ENCODE results near the gene CBFA2T2.

The CBFA2T2 gene

GRCh38 chr20:33604084-33604990 is 114.4 kb downstream of the CBFA2T2 start:
- TF ChIP-seq GATA3 (IDR thresholded peaks at IDR 0.05; ENCODE audit: low read depth, low read length): no peak
- no peak for TF ChIP-seq GATA2 (IDR thresholded peaks at IDR 0.05; ENCODE audit: low read depth, low read length)

DNA sequence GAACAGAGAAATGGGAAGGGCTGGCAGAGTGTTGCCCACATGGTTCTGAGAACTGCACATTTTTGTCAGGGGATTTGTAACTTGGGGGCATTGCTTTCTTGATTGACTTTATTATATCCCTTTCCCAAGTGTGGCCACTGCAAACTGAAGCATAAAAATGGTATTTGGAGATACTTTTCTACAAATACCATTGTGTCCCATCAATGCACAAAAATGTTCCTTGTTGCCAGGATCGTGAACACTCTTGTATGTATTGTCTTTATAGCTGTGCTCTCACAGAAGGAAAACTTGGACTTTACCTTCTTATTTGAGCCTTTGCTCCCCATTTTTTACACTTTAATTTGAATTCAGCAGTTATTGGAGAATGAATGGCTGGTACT is 115.1 kb downstream of the CBFA2T2 start:
- no peak for TF ChIP-seq GATA3 (IDR thresholded peaks at IDR 0.05; ENCODE audit: low read depth, low read length)

DNA sequence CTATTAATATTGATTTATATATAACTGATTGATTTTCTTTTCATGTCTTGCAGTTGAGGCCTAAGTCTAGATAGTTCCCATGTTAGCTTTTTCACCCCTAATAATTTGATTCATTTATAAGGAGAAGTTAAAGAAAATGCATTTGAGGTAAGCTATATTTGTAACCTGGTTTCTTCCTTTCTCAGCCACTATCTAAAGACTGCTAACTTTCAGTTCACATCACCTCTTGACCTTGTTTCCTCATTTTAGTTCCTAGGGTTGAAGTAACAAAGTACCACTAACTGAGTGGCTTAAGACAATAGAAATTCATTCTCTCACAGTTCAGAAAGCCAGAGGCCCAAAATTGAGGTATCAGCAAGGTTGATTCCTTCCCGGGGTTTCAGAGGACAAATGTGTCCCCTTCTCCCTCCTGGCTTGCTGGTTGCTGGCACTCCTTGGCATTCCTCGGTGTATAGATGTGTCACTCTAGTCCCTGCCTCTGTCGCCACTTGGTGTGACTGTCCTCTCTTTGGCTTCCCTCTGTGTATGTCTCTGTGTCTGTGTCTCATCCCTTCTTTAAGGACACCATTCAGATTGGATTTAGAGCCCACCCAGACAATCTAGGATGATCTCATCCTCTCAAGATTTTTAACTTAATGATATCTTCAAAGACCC is 116.3 kb downstream of the CBFA2T2 start:
- TF ChIP-seq GATA3 (IDR thresholded peaks at IDR 0.05; ENCODE audit: low read depth, low read length) (no peak), GATA2 (IDR thresholded peaks at IDR 0.05; ENCODE audit: low read depth, low read length) (no peak)

- TF ChIP-seq GATA3 (IDR thresholded peaks at IDR 0.05; ENCODE audit: low read depth, low read length) (no peak), GATA2 (IDR thresholded peaks at IDR 0.05; ENCODE audit: low read depth, low read length) (no peak)
Measured at GRCh38 chr20:33609504-33609903, 119.6 kb downstream of the CBFA2T2 start.

DNA sequence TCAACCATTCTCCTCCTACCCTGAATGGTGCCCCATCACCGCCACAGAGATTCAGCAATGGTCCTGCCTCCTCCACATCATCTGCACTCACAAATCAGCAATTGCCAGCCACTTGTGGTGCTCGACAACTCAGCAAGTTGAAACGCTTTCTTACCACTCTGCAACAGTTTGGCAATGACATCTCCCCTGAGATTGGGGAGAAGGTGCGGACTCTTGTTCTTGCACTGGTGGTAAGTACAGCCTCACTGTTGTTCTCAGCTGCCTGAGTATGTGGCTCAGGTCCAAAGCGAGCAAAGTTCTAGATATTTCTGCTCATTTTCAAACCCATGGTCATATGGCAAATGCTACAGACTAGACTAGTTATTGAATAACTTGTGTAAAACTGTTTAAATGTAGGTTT is 121.2 kb downstream of the CBFA2T2 start:
- TF ChIP-seq GATA2 (IDR thresholded peaks at IDR 0.05; ENCODE audit: low read depth, low read length) (no peak), GATA3 (IDR thresholded peaks at IDR 0.05; ENCODE audit: low read depth, low read length) (no peak)

DNA sequence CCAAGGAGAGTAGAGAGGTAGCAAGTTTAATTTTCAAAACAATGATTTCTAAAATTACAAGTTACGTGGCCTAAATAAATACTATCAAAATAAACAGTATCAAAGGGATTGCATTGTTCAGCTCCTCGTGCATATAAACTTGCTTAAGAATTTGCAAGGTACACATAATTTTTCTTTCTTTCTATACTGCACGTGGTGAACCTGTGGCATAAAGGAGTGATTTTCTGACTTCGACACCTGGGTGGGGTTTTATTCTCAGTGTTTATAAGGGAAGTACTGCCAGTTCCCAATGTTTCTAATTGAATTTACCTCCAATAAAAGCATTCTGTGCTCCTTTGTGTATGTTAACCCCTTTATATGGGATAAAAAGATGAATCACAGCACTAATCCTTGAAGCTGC is 122.1 kb downstream of the CBFA2T2 start:
- TF ChIP-seq GATA3 (IDR thresholded peaks at IDR 0.05; ENCODE audit: low read depth, low read length): no peak

DNA sequence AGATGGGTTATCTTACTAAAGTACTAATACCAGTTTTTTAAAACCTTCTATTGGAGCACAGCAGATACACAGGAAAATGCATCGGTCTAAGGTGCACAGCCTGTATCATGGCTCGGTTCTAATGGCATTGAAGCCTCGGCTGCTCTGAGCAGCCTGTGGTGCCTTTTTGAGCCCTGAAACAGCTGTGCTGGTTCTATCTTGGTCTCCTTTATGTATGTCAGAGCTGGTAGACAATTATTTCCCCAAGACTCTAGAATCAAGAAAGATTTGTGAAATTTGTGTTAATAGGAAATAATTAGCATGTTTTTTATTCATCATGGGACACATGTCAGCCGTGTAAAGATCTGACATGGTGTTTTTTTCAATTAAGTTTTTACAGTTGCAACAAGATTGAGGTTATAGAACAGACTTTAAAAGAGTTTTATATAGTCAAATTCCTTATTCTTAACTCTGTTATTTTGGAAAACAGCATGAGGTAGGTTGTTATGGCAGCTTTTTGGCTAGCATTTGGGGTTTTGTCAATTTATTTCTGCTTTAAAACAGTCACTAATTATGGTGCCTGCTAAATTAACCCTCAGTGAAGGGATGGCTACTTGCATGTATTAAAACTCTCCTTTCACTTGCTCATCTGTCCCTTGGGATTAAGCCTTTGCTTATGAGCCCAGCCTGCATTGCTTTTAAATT is 132.0 kb downstream of the CBFA2T2 start:
- TF ChIP-seq GATA2 (IDR thresholded peaks at IDR 0.05; ENCODE audit: low read depth, low read length): no peak
- TF ChIP-seq GATA3 (IDR thresholded peaks at IDR 0.05; ENCODE audit: low read depth, low read length): no peak

DNA sequence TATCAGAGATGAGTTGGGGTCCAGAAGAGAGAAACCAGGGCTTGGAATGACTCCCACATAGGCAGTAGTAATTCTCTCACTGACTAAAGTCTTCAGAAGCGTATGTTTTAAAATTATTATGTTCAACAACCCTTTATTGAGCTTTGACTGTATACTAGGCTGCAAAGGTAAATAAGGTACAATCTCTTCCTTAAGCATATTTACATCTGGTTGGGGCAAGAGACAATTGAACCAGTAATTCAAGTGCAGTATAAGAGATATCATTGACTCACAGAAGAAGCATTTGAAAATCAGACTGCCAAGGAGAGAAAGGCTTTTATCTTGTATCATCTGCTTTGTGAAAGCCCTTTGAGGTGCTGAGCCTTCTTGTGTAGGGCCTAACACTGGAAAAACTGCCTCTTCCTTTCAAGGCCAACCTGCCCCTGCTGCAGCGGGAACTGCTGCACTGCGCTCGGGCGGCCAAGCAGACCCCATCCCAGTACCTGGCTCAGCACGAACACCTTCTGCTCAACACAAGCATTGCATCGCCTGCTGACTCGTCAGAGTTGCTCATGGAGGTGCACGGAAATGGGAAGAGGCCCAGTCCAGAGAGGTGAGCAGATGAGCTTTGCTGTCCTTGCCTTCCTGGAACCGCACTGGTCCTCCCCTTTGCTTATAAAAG is 132.9 kb downstream of the CBFA2T2 start:
- no peak for TF ChIP-seq GATA3 (IDR thresholded peaks at IDR 0.05; ENCODE audit: low read depth, low read length)
- TF ChIP-seq GATA2 (IDR thresholded peaks at IDR 0.05; ENCODE audit: low read depth, low read length): no peak

DNA sequence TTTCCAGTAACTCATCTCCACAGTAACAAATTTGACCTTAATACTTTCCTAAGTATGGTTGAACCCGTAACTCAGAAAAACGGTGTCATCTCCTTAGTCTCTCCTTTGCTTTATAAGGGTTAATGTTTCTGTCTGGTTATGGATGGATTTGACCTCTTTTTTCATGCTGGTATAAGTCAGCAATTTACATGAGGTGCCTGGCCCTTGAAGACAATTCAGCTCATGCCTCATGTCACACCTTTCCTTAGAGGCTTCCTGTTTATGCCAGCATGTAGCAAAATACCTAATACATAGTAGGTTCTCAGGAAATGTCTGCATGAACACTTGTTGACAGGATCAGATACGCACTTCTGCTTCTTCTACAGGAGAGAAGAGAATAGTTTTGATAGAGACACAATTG is 134.5 kb downstream of the CBFA2T2 start:
- TF ChIP-seq GATA3 (IDR thresholded peaks at IDR 0.05; ENCODE audit: low read depth, low read length) (no peak), GATA2 (IDR thresholded peaks at IDR 0.05; ENCODE audit: low read depth, low read length) (no peak)

GRCh38 chr20:33626190-33626589 is 136.3 kb downstream of the CBFA2T2 start:
- no peak for TF ChIP-seq GATA2 (IDR thresholded peaks at IDR 0.05; ENCODE audit: low read depth, low read length)
- TF ChIP-seq GATA3 (IDR thresholded peaks at IDR 0.05; ENCODE audit: low read depth, low read length): no peak

GRCh38 chr20:33627577-33628216 is 137.8 kb downstream of the CBFA2T2 start:
- TF ChIP-seq GATA2 (IDR thresholded peaks at IDR 0.05; ENCODE audit: low read depth, low read length): no peak
- no peak for TF ChIP-seq GATA3 (IDR thresholded peaks at IDR 0.05; ENCODE audit: low read depth, low read length)

- no peak for TF ChIP-seq GATA3 (IDR thresholded peaks at IDR 0.05; ENCODE audit: low read depth, low read length)
- TF ChIP-seq GATA2 (IDR thresholded peaks at IDR 0.05; ENCODE audit: low read depth, low read length): no peak
Measured at GRCh38 chr20:33629533-33629932, 139.6 kb downstream of the CBFA2T2 start.

GRCh38 chr20:33629979-33630378 is 140.1 kb downstream of the CBFA2T2 start:
- TF ChIP-seq GATA2 (IDR thresholded peaks at IDR 0.05; ENCODE audit: low read depth, low read length) (no peak), GATA3 (IDR thresholded peaks at IDR 0.05; ENCODE audit: low read depth, low read length) (no peak)

DNA sequence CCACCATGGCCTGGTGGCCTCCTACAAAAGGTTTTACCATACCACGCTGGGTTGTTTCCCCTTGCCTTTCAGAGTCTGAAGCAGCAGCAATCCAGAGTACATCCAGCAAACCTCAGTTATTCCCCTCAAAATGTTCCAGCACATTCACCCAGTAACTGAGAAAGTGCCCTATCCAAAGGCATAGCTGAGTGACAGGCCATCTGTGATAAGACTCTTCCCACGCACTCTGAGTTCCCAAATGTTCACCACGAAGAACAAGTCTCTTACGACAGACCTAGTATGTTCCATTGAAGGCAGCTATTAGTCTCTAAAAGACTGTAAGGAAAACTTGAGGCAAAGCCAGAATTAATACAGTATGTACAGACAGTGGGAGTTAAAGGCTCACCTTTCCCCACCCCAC is 140.6 kb downstream of the CBFA2T2 start:
- TF ChIP-seq GATA3 (IDR thresholded peaks at IDR 0.05; ENCODE audit: low read depth, low read length): no peak
- TF ChIP-seq GATA2 (IDR thresholded peaks at IDR 0.05; ENCODE audit: low read depth, low read length): no peak
